Keratinocyte (primary cell): ENCODE data around the gene ADAMTS2.

Experiments
- CTCF ChIP-seq, 3 experiments: IDR thresholded peaks in 1 of 3; conservative IDR thresholded peaks in 1 of 3; optimal IDR thresholded peaks in 1 of 3; 2 replicates in 2 of 3; 3 replicates in 1 of 3; pipeline versions ENCODE3 to v1.5.1; 2011; ENCODE audit warnings: low read length in 3 of 3, mild to moderate bottlenecking in 3 of 3, moderate library complexity in 2 of 3, control low read depth in 1 of 3, inconsistent platforms in 1 of 3; ENCODE audit not compliant: insufficient read depth in 2 of 3; ENCODE audit errors: extremely low read depth in 1 of 3
- EZH2 ChIP-seq: IDR thresholded peaks from one replicate; pipeline ENCODE4 v1.6.1; 2012; ENCODE audit warnings: inconsistent platforms, mild to moderate bottlenecking, low read length, moderate library complexity

- no peak for TF ChIP-seq CTCF (optimal IDR thresholded peaks at IDR 0.05 in 1 of 3, IDR thresholded peaks at IDR 0.05 in 1 of 3, conservative IDR thresholded peaks at IDR 0.05 in 1 of 3; ENCODE audit: extremely low read depth in 1 of 3, insufficient read depth in 2 of 3, low read length in 3 of 3)
- no peak for TF ChIP-seq EZH2
Measured at GRCh38 chr5:179158556-179158955, 186.7 kb downstream of the ADAMTS2 start.
